Left ventricle myocardium inferior (tissue), 1 donor: ENCODE measurements around the gene FANCC. TPM values are rescaled to one million over a fixed set of nuclear protein-coding genes. Genes with fewer than 3 reads are reported as not detected.

Experiments
- DNase-seq: peaks from one replicate; pipeline ENCODE4 v3.0.0-alpha.2; 2020
- H3K27ac ChIP-seq: fragments of 200-600 bp; replicated peaks from 2 replicates; pipeline ENCODE4 v1.8.0; 2021
- H3K27me3 ChIP-seq: fragments of 200-600 bp; 2 replicates; pipeline ENCODE4 v1.8.0; 2021; ENCODE audit warnings: low read depth
- H3K36me3 ChIP-seq: fragments of 200-600 bp; 2 replicates; pipeline ENCODE4 v1.8.0; 2021
- H3K4me1 ChIP-seq: fragments of 200-600 bp; 2 replicates; pipeline ENCODE4 v1.8.0; 2021
- H3K4me3 ChIP-seq: fragments of 200-600 bp; 2 replicates; pipeline ENCODE4 v1.8.0; 2021; ENCODE audit warnings: mild to moderate bottlenecking, moderate library complexity
- H3K9me3 ChIP-seq: fragments of 200-600 bp; replicated peaks from 2 replicates; pipeline ENCODE4 v1.8.0; 2021
- CTCF ChIP-seq: fragments of 200-600 bp; IDR thresholded peaks from 2 replicates; pipeline ENCODE4 v1.8.0; 2021; ENCODE audit warnings: antibody characterized with exemption, mild to moderate bottlenecking, borderline replicate concordance
- intact Hi-C: fragments of 100-400 bp; cut with micrococcal nuclease; formaldehyde crosslinking; loops from one replicate; pipeline ENCODE4 v1.11.0; 2022
- total RNA-seq: library from RNA; stranded (reverse); fragmentation: NEBNext Ultra II Directional; extraction: Animal tissue kit (Norgen Biotek cat#: 25700); gene quantifications from one replicate; pipeline ENCODE4 v1.2.1, GENCODE V29; 2021
- donor health status: DM: no; HTN: yes; CAD: no; lungs with severe emphysema.

The FANCC gene
- total RNA-seq, 1 donor from 2014 or later: 4.1 TPM

GRCh38 chr9:95129476-95130291 lies 187.8 kb downstream of the FANCC start:
- no peaks in the 10 kb centered on the region for H3K36me3 ChIP-seq
- no peaks in the 10 kb centered on the region for H3K27me3 ChIP-seq
- peaks cover 18% of the 10 kb centered on the region for H3K4me1 ChIP-seq
- H3K27ac ChIP-seq: no peak overlapping the region
- H3K4me3 ChIP-seq: no peak overlapping the region
- intact Hi-C loops: loop anchor here (2.0 to 5.0 kb wide), 2 partner anchors 347 to 447 kb away; no protein-coding TSS in a partner anchor
- no peak for TF ChIP-seq CTCF
- no peak for DNase-seq
- H3K9me3 ChIP-seq: no peaks in the 10 kb centered on the region

GRCh38 chr9:95128177-95128524 lies 189.4 kb downstream of the FANCC start:
- H3K4me3 ChIP-seq: no peak overlapping the region

GRCh38 chr9:95127249-95128176 lies 190.0 kb downstream of the FANCC start:
- intact Hi-C loops: loop anchor here (2.0 to 5.0 kb wide), 2 partner anchors 345 to 445 kb away; no protein-coding TSS in a partner anchor
- peak; percentile 99 for TF ChIP-seq CTCF

More at GRCh38 chr9:95128177-95128524, 189.4 kb downstream of the FANCC start:
- H3K9me3 ChIP-seq: no peaks in the 10 kb centered on the region
- no peaks in the 10 kb centered on the region for H3K27me3 ChIP-seq
- no peaks in the 10 kb centered on the region for H3K36me3 ChIP-seq
- intact Hi-C loops: loop anchor here (2.0 to 5.0 kb wide), 2 partner anchors 346 to 445 kb away; no protein-coding TSS in a partner anchor
- no peak overlapping the region for H3K27ac ChIP-seq
- TF ChIP-seq CTCF: no peak
- DNase-seq: no peak
- peaks cover 18% of the 10 kb centered on the region for H3K4me1 ChIP-seq

GRCh38 chr9:95126739-95127138 lies 190.8 kb downstream of the FANCC start:
- Histone ChIP-seq H3K9me3 (no peaks in the 10 kb centered on the region), H3K36me3 (no peaks in the 10 kb centered on the region), H3K4me1 (peaks cover 18% of the 10 kb centered on the region), H3K27ac (no peak overlapping the region), H3K4me3 (peak overlapping the region; percentile 64), H3K27me3 (no peaks in the 10 kb centered on the region)
- DNase-seq: no peak
- no peak for TF ChIP-seq CTCF
- intact Hi-C loops: loop anchor here (5.0 kb wide), 1 partner anchor 344 kb away; no protein-coding TSS in a partner anchor

More at GRCh38 chr9:95127249-95128176, 190.0 kb downstream of the FANCC start:
- Histone ChIP-seq H3K4me1 (peaks cover 18% of the 10 kb centered on the region), H3K9me3 (no peaks in the 10 kb centered on the region), H3K27me3 (no peaks in the 10 kb centered on the region), H3K36me3 (no peaks in the 10 kb centered on the region), H3K27ac (no peak overlapping the region), H3K4me3 (peak overlapping the region; percentile 64)
- DNase-seq: peak; percentile 86

GRCh38 chr9:95125652-95126051 lies 191.9 kb downstream of the FANCC start:
- peaks cover 18% of the 10 kb centered on the region for H3K4me1 ChIP-seq
- intact Hi-C loops: loop anchor here (5.0 kb wide), 1 partner anchor 343 kb away; no protein-coding TSS in a partner anchor
- H3K9me3 ChIP-seq: no peaks in the 10 kb centered on the region
- no peak overlapping the region for H3K27ac ChIP-seq
- DNase-seq: no peak
- no peaks in the 10 kb centered on the region for H3K27me3 ChIP-seq
- no peaks in the 10 kb centered on the region for H3K36me3 ChIP-seq
- H3K4me3 ChIP-seq: no peak overlapping the region
- no peak for TF ChIP-seq CTCF
